GM12872 (cell line): ENCODE data around the gene CCDC187.

Experiments
- TF ChIP-seq, protein P1 (sequence below): IDR thresholded peaks from 3 replicates; pipeline ENCODE4 v1.5.1; 2011; ENCODE audit warnings: low read depth, mild to moderate bottlenecking, low read length, moderate library complexity; ENCODE audit not compliant: insufficient read depth

CCDC187 gene

DNA sequence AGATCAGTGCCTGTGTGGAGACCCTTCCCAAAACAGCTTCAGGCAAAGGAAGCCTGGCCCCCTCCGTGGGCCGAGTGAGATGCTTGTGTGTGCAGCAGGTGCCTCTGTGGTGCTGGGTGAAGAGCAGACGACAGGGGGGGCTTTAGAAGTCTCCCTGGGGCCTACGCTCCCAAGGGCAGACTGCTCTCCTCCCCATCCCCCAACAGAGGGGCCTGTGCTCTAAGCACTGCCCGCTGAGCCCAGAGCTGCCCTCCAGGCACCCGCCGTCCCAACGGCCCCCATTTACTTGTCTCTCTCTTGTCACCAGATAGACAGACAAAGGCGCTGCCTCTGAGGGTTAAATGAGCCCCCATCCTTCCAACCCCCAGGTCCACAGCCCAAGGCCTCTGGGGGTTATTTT lies 96.3 kb downstream of the CCDC187 start:
- TF ChIP-seq, protein P1, sequence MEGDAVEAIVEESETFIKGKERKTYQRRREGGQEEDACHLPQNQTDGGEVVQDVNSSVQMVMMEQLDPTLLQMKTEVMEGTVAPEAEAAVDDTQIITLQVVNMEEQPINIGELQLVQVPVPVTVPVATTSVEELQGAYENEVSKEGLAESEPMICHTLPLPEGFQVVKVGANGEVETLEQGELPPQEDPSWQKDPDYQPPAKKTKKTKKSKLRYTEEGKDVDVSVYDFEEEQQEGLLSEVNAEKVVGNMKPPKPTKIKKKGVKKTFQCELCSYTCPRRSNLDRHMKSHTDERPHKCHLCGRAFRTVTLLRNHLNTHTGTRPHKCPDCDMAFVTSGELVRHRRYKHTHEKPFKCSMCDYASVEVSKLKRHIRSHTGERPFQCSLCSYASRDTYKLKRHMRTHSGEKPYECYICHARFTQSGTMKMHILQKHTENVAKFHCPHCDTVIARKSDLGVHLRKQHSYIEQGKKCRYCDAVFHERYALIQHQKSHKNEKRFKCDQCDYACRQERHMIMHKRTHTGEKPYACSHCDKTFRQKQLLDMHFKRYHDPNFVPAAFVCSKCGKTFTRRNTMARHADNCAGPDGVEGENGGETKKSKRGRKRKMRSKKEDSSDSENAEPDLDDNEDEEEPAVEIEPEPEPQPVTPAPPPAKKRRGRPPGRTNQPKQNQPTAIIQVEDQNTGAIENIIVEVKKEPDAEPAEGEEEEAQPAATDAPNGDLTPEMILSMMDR, result no peak

DNA sequence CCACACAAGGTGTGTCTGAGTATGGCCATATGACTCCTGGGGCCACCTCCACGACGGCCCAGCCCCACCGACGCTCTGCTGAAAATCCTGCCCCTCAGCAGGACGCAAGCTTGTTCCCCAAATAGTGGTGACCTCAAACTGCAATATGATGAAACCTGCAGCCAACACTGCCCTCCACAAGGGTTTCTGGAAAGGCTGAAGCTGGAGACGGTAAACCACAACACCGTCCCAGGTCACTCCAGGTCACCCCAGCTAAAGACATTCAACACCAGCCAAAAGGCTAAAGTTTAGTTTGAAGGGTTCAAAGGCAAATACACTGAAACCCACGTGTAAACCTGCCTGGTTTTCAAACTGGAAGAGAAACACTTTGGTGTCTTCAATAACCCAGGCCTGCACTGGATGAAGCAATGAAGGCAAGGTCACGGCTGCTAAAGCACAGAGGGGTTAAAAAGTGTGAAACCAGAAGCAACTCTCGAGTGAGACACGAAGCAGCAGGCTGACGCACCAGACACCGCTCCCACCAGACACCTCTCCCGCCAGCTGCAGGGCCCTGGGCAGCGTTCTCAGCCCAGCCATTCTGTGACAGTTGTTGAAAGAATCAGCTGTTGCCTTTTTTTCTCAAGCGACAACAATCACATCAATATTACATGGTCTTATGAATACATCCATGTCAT lies 97.2 kb downstream of the CCDC187 start:
- TF ChIP-seq, protein P1, result no peak

DNA sequence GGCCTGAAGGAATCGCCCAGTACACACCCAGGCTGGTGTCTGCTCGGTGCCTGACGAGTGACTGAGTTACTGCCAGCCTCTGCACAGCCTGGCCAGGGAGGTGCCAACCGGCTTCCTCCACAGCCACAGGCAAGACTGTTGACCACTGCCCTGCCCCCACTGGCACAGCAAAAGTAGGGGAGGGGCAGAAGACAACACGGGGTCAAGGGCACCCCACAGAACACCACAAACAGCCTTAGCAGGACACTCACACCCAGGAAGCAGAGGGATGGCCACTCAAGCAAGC lies 98.2 kb downstream of the CCDC187 start:
- TF ChIP-seq, protein P1, result no peak

DNA sequence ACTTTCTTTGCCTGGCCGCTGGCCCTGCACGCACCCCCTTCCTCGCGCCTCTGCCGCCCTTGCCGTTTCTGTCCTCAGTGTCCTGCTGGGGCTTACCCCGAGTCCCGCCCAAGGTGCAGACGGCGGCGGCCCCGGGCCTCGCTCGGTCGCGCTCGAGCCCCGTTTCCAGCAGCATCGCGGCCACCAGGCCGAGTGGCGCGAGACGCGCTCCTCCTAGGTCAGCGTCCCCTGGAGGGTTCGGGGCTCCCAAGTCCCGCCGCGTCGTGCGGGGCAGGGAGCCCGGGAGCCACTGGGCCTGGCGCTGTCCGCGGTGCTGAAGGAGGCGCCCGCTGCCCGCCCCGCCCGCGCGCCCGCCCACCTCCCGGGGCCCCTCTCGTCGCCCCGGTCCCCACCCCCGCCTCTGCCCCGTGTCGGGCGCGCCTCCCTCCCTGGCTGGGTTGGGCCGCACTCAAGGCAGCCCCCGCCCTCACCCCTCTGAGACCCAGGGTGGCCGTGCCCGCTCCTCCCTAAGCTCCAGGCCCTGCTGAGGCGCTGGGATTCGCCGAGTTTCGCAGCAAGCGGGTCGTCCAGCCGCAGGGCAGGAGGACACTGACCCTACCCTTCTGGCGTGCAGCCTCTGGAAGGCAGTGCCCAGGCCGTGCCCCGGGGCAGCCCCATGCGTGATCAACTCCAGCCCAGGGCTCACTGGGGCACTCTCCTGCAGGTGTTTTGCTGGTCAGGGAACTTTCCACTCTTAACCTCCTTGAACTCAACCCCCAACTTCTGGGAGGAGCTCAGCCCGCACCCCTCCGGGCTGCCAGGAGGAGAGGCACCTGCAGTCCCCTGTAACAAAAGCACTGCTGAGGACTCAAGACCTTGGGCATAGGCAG lies 98.8 kb downstream of the CCDC187 start, which contains the start of gene LHX3:
Gene LHX3, minus strand, starts transcription at position 291 of the 869 bp plus-strand sequence. Its CDS starts 116 bp downstream, at position 175.
- TF ChIP-seq, protein P1, result no peak

DNA sequence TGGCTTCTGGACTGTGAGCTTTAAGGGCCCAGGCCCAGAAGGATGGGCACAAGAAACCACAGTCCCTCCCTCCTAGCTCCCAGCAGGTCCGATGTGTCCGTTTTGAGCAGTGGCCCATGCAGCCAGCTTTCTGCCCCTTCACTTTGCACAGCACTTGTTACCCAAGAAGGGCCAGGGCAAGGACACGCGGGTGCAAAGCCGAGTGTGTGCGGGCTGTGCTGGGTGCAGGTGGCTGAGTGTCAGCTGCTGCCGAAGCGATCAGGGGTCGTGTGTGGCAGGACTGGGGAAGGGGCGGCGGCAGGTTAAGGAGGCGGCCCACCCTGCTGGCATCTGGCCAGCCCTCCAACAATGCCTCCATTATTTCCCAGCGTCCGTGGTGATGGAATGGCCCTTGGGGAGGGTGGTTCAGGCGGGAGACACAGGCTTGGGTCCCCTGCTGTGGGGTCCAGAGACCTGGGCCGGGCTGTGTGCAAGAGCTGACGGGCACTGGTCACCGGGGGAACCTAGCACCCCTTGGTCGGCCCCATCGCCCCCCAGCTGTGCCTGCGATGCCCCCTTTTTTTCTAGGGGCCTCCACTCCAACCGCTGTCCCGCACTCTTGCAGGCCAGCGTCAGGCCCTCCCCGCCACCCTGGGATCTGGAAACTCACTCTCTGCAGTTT lies 99.6 kb downstream of the CCDC187 start:
- TF ChIP-seq, protein P1, result no peak

DNA sequence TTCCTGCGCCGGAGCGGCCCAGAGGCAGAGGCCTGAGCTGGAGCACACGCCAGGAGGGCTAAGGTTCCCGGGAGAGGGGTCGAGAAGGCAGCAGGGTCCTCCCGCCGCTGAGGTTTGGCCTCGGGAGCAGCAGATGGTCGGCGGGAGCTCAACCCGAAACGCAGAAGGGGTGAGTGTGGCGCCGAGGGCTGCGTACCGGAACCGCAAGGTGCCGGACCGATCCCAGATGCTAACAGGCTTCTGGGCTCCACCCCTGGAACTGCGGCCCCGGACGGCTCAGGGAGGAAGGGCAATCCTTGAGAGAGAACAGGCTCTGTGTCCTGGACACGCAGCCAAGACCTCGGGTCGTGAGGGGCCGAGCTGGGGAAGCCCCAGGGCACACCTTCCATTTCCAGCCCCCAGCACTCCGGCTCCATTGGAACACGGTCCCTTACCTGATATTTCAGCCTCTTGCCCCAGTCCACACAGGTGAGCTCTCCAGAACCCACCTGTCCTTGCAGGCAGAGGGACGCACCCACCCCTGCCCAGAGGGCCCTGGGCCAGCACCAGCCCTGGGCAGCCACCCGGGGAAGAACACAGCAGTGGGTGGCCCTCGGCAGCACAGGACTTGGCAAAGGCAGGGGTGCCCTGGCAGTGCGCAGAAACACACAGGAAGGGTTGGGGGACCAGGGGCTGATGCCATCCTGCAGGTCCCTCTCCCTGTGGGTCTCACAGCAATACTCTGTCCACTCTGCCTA lies 100.3 kb downstream of the CCDC187 start:
- TF ChIP-seq, protein P1, result no peak
